Measurements from ENCODE around the gene LUZP1. TPM values are rescaled to one million over a fixed set of nuclear protein-coding genes. Genes with fewer than 3 reads are reported as not detected.

The LUZP1 gene
- total RNA-seq, 2 donors from 2014 or later = 14.8 to 22.0 TPM

DNA sequence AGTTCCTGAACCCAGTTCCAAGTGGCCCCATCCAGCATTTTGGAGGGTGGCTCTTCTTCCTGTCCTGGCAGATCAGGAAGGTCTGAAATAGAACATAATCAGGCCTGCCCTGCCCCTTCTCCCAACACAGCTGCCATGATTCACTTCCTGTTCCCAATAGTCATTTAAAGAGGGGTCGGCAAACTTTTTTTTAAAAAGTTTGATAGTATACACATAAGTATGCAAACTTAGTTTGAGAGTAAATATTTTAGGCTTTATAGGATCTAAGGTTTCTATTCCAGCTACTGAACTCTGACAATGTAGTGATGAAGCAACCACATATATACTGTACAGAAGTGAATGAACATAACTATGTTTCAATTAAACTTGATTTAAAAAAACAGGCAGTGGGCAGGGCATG lies 66.4 kb downstream of the LUZP1 start:
- peak; percentile 15 for ATAC-seq (replicated peaks)
- Mint-ChIP-seq H3K4me1 (peaks cover 42% of the 10 kb centered on the region), H3K4me3 (peak overlapping the region; percentile 75), H3K27me3 (no peaks in the 10 kb centered on the region), H3K9me3 (no peaks in the 10 kb centered on the region), H3K36me3 (ENCODE audit: low read depth) (peaks cover 24% of the 10 kb centered on the region), H3K27ac (peak overlapping the region; percentile 86)

DNA sequence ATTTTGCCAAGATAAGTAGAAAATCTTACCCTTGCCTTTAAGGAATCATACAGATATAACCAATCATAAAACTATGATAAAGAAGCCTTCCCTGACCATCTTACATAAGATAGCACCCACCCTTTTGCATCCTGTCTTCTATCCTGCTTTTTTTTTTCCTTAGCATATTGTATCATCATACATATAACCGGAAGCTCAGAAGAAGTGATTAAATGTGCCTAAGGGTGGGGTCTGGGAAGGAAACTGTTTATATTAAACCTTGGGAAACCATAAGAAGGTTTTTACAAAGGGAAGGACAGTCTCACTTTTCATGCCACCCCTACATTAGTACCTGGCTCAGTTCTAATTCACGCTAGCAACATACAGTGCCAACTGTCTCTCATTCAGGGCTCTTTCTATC lies 66.8 kb downstream of the LUZP1 start:
- no peaks in the 10 kb centered on the region for H3K9me3 Mint-ChIP-seq
- H3K4me3 Mint-ChIP-seq = peak overlapping the region; percentile 75
- no peaks in the 10 kb centered on the region for H3K27me3 Mint-ChIP-seq
- peaks cover 20% of the 10 kb centered on the region for H3K36me3 Mint-ChIP-seq (ENCODE audit: low read depth)
- ATAC-seq (replicated peaks) = no peak
- H3K4me1 Mint-ChIP-seq = peaks cover 40% of the 10 kb centered on the region
- peak overlapping the region; percentile 86 for H3K27ac Mint-ChIP-seq

GRCh38 chr1:23101101-23101827 lies 67.4 kb downstream of the LUZP1 start:
- peak overlapping the region; percentile 75 for H3K4me3 Mint-ChIP-seq

DNA sequence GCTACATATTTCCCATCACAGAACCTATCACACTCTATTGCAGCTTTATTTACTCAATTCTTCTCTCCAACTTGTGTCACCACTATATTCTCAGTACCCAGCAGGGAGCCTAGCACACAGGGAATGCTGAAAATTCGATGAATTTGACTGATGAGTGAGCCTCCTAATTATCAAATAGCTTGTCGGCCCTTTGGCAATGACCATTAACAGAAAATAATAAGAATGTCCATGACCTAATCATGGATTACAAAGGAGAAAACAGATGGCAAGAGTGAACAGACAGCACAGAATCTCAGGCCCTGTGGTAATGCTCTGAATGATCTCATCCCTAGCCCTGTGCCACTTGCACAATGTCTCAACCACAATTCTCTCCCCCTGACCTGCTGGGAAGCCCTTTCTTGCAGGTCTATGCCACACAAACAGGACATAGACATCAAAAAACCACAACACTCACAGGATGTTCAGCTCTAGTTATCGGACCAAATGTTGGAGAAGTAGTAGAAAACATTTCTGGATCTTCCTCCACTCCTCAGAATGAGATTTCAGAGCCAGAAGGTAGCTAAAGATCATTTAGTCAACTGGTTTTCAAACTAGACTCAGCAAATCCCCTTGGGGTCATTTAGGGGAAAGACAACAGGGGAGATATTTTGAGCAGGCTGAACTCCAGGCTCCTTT lies 68.4 kb downstream of the LUZP1 start:
- no peaks in the 10 kb centered on the region for H3K9me3 Mint-ChIP-seq
- H3K36me3 Mint-ChIP-seq (ENCODE audit: low read depth) = peaks cover 6% of the 10 kb centered on the region
- H3K27me3 Mint-ChIP-seq = no peaks in the 10 kb centered on the region
- H3K4me3 Mint-ChIP-seq = peak overlapping the region; percentile 50
- ATAC-seq (replicated peaks) = peak; percentile 84
- peaks cover 37% of the 10 kb centered on the region for H3K4me1 Mint-ChIP-seq
- H3K27ac Mint-ChIP-seq = peak overlapping the region; percentile 74

More at GRCh38 chr1:23101101-23101827, 67.4 kb downstream of the LUZP1 start:
- no peaks in the 10 kb centered on the region for H3K9me3 Mint-ChIP-seq
- ATAC-seq (replicated peaks) = no peak
- H3K4me1 Mint-ChIP-seq = peaks cover 37% of the 10 kb centered on the region
- peaks cover 14% of the 10 kb centered on the region for H3K36me3 Mint-ChIP-seq (ENCODE audit: low read depth)
- no peaks in the 10 kb centered on the region for H3K27me3 Mint-ChIP-seq
- peak overlapping the region; percentile 86 for H3K27ac Mint-ChIP-seq

GRCh38 chr1:23099171-23099536 lies 69.5 kb downstream of the LUZP1 start:
- no peaks in the 10 kb centered on the region for H3K27me3 Mint-ChIP-seq
- peak overlapping the region; percentile 9 for H3K4me3 Mint-ChIP-seq
- no peak for ATAC-seq (replicated peaks)
- H3K4me1 Mint-ChIP-seq = peaks cover 37% of the 10 kb centered on the region
- peak overlapping the region; percentile 5 for H3K27ac Mint-ChIP-seq
- no peaks in the 10 kb centered on the region for H3K9me3 Mint-ChIP-seq
- H3K36me3 Mint-ChIP-seq (ENCODE audit: low read depth) = peaks cover 15% of the 10 kb centered on the region

- Mint-ChIP-seq H3K36me3 (ENCODE audit: low read depth) (peaks cover 20% of the 10 kb centered on the region), H3K27ac (peak overlapping the region; percentile 5), H3K27me3 (no peaks in the 10 kb centered on the region), H3K4me1 (peaks cover 37% of the 10 kb centered on the region), H3K4me3 (peak overlapping the region; percentile 9), H3K9me3 (no peaks in the 10 kb centered on the region)
- no peak for ATAC-seq (replicated peaks)
These were observed 70.0 kb downstream of the LUZP1 start for GRCh38 chr1:23098463-23099170.

DNA sequence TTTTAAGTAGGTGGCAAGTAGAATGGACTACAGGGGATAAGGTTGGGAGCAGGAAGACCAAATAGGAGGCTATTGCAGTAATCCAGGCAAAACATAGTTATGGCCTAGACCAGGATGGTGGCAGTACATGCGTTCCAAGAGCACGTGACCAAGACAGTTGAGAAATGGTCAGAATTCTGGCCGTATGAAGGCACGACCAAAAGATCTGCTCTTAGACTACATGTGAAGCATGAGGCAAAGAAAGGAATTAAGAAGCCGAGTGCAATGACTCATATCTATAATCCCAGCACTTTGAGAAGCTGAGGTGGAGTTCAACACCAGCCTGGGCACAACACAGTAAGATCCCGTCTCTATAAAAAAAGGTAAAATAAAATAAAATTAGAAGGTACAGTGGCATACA lies 71.3 kb downstream of the LUZP1 start:
- ATAC-seq (replicated peaks) = no peak
- H3K4me1 Mint-ChIP-seq = peaks cover 28% of the 10 kb centered on the region
- no peaks in the 10 kb centered on the region for H3K9me3 Mint-ChIP-seq
- peaks cover 25% of the 10 kb centered on the region for H3K36me3 Mint-ChIP-seq (ENCODE audit: low read depth)
- no peak overlapping the region for H3K27ac Mint-ChIP-seq
- no peaks in the 10 kb centered on the region for H3K27me3 Mint-ChIP-seq
- H3K4me3 Mint-ChIP-seq = no peak overlapping the region

DNA sequence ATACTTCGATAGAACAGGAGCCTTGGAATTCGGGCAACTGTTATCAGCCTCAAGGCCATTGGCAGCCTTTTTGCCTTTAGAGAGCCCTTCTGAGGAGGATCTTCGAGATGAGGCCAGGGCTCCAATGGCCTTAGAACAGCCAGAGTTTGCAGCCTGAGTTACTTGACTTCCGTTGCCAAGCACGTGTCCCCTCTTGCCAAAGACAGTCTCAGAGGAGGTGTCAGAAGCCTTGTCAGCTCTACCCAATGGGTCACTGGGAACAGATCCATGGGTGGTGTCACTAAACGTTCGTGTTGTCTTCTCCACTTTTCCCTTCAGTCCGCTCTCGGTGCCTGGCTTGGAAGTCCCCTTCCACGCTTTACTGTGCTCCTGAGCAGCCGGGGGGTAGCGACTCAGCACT lies 76.2 kb downstream of the LUZP1 start:
- Mint-ChIP-seq H3K36me3 (ENCODE audit: low read depth) (peaks cover 57% of the 10 kb centered on the region), H3K4me1 (no peaks in the 10 kb centered on the region), H3K4me3 (no peak overlapping the region), H3K27me3 (no peaks in the 10 kb centered on the region), H3K27ac (no peak overlapping the region), H3K9me3 (no peaks in the 10 kb centered on the region)
- no peak for ATAC-seq (replicated peaks)

DNA sequence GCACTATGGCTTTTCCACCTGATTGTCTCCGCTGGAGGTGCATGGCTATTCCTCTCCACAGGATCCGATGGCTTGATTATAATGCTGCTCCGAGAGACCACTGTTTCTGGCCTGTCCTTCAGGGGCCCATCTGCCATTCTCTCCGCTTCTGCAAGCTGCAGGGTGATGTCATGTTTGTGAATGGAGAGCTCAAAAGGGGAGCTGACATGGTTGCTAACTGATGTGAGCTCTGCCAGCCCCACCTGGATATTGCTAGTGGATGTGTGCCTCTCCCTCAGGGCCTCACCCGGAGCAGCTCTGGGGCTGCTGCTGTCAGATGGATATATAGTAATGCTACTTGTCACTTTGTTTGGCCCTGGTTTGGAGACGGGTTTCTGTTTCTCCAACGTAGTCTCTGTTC lies 77.1 kb downstream of the LUZP1 start:
- H3K36me3 Mint-ChIP-seq (ENCODE audit: low read depth) = peaks cover 65% of the 10 kb centered on the region
- no peak overlapping the region for H3K4me3 Mint-ChIP-seq
- no peaks in the 10 kb centered on the region for H3K9me3 Mint-ChIP-seq
- no peaks in the 10 kb centered on the region for H3K27me3 Mint-ChIP-seq
- no peak for ATAC-seq (replicated peaks)
- H3K4me1 Mint-ChIP-seq = no peaks in the 10 kb centered on the region
- no peak overlapping the region for H3K27ac Mint-ChIP-seq

- Mint-ChIP-seq H3K27ac (peak overlapping the region; percentile 3), H3K9me3 (no peaks in the 10 kb centered on the region), H3K36me3 (ENCODE audit: low read depth) (peaks cover 76% of the 10 kb centered on the region), H3K4me1 (no peaks in the 10 kb centered on the region), H3K4me3 (no peak overlapping the region), H3K27me3 (no peaks in the 10 kb centered on the region)
- ATAC-seq (replicated peaks) = no peak
These were observed 78.6 kb downstream of the LUZP1 start for GRCh38 chr1:23090056-23090455.

- ATAC-seq (replicated peaks) = no peak
- H3K27ac Mint-ChIP-seq = peak overlapping the region; percentile 62
These were observed 80.6 kb downstream of the LUZP1 start for GRCh38 chr1:23088027-23088426.

DNA sequence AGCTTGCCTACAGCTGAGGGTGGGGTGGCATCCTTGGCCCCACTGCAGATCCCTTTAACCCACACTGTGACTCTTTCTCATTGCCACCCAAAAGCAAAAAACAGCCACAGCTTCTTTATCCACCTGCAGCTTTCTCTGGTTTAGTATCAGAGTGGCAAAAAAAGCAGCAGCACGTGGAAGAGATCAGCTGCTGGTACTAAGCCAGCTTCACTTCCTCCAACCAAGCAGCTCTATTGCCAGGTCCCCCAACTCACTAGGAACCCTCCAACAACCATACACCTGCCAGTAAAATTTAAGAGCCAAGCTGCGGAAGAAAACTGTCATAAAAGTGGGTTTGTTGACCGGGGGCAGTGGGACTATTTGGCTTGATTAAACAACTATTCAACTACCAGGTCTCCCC lies 83.0 kb downstream of the LUZP1 start:
- H3K27me3 Mint-ChIP-seq = no peaks in the 10 kb centered on the region
- peak overlapping the region; percentile 40 for H3K27ac Mint-ChIP-seq
- no peak overlapping the region for H3K4me3 Mint-ChIP-seq
- H3K9me3 Mint-ChIP-seq = no peaks in the 10 kb centered on the region
- H3K36me3 Mint-ChIP-seq (ENCODE audit: low read depth) = peaks cover 82% of the 10 kb centered on the region
- ATAC-seq (replicated peaks) = no peak
- H3K4me1 Mint-ChIP-seq = no peaks in the 10 kb centered on the region

More at GRCh38 chr1:23088027-23088426, 80.6 kb downstream of the LUZP1 start:
- Mint-ChIP-seq H3K9me3 (no peaks in the 10 kb centered on the region), H3K27me3 (no peaks in the 10 kb centered on the region), H3K4me3 (no peak overlapping the region), H3K36me3 (ENCODE audit: low read depth) (peaks cover 76% of the 10 kb centered on the region), H3K4me1 (no peaks in the 10 kb centered on the region)

DNA sequence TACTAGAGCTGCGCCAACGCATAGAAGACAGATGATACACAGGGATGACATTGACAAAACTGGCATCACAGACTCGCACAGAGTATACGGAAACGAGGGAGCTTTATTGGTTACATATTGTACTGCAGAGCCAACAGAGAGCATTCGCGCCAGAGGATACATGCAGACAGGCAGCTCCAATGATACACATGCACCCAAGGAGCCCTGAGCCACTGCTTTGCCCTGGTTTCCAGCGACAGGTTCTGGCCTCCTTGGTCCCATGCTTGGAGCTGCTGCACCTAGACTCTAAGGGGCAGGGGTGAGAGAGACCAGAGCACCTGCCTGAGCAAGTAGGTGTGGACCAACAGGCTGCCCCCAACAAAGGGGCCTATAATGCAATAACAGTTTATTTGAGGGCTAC lies 83.8 kb downstream of the LUZP1 start:
- no peak for ATAC-seq (replicated peaks)
- H3K4me1 Mint-ChIP-seq = peaks cover 5% of the 10 kb centered on the region
- H3K4me3 Mint-ChIP-seq = no peak overlapping the region
- no peaks in the 10 kb centered on the region for H3K27me3 Mint-ChIP-seq
- H3K36me3 Mint-ChIP-seq (ENCODE audit: low read depth) = peaks cover 88% of the 10 kb centered on the region
- H3K9me3 Mint-ChIP-seq = no peaks in the 10 kb centered on the region
- peak overlapping the region; percentile 54 for H3K27ac Mint-ChIP-seq

DNA sequence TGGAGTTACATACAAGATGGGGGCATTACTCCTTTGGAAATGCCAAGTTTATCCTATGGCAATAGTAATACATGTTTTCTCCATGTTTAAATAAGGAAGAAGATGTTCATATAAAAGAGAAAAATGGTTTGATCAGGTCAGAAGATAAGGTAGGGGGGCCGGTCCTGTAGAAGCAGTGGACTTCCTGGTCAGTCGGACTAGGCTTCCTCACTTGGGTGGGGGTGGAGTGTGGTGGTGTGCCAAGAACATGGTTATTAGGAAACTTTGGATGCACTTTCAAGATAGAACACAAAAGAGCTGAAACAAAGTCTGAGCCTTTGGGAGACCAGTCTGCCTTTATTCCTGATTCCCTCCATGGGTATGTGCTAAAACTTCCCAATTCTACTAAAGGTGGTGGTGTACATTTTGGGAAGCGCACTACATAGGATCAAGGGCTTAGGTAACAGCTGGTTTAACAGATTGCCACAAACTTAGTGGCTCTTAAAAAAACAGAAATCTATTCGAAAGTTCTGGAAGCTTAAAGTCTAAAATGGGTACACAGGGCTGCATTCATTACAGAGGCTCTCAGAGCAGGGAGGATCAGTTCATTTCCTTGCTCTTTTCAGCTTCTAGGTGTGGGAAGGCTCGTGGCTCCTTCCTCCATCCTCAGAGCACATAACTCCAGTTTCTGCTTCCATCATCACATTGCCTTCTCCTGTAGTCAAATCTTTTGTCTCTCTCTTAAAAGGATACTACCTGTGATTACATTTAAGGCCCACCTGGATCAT lies 84.8 kb downstream of the LUZP1 start:
- Mint-ChIP-seq H3K4me3 (no peak overlapping the region), H3K27me3 (no peaks in the 10 kb centered on the region), H3K27ac (peak overlapping the region; percentile 54), H3K4me1 (peaks cover 5% of the 10 kb centered on the region), H3K36me3 (ENCODE audit: low read depth) (peaks cover 96% of the 10 kb centered on the region), H3K9me3 (no peaks in the 10 kb centered on the region)
- no peak for ATAC-seq (replicated peaks)

Measured in activated T-helper 17 cell treated with anti-CD3 and anti-CD28 coated beads, Interleukin-2, amount 50 U/mL, for 72 hours (primary cell).